ENCODE results near the gene NHERF2.
A peak's percentile ranks its signal among the peaks of the same experiment; 100 is the strongest.

The NHERF2 gene

GRCh38 chr16:1990351-1991134 is 36.2 kb upstream of the NHERF2 start:
- DNase-seq (ENCODE audit: extremely low read depth in 1 of 2, low read depth in 1 of 2): no peak

GRCh38 chr16:1991135-1991551 is 35.6 kb upstream of the NHERF2 start:
- no peak for DNase-seq (ENCODE audit: extremely low read depth in 1 of 2, low read depth in 1 of 2)

GRCh38 chr16:1991588-1991947 is 35.1 kb upstream of the NHERF2 start:
- DNase-seq (ENCODE audit: extremely low read depth in 1 of 2, low read depth in 1 of 2): no peak

GRCh38 chr16:1991948-1992703 is 34.6 kb upstream of the NHERF2 start:
- DNase-seq (ENCODE audit: extremely low read depth in 1 of 2, low read depth in 1 of 2): peak; percentile 92 to 97

- DNase-seq (ENCODE audit: extremely low read depth in 1 of 2, low read depth in 1 of 2): no peak
Observed at GRCh38 chr16:1992704-1993317, 33.9 kb upstream of the NHERF2 start.

- DNase-seq (ENCODE audit: extremely low read depth in 1 of 2, low read depth in 1 of 2): no peak
Observed at GRCh38 chr16:1993731-1994131, 33.0 kb upstream of the NHERF2 start.

- no peak for DNase-seq (ENCODE audit: extremely low read depth in 1 of 2, low read depth in 1 of 2)
Observed at GRCh38 chr16:1997494-1998359, 29.0 kb upstream of the NHERF2 start.

GRCh38 chr16:1998360-1998835 is 28.3 kb upstream of the NHERF2 start:
- DNase-seq (ENCODE audit: extremely low read depth in 1 of 2, low read depth in 1 of 2): no peak

GRCh38 chr16:1998852-1999801 is 27.6 kb upstream of the NHERF2 start:
- no peak for DNase-seq (ENCODE audit: extremely low read depth in 1 of 2, low read depth in 1 of 2)

GRCh38 chr16:1999866-2000514 is 26.7 kb upstream of the NHERF2 start:
- DNase-seq (ENCODE audit: extremely low read depth in 1 of 2, low read depth in 1 of 2): no peak

GRCh38 chr16:2001035-2001434 is 25.7 kb upstream of the NHERF2 start:
- no peak for DNase-seq (ENCODE audit: extremely low read depth in 1 of 2, low read depth in 1 of 2)

- DNase-seq (ENCODE audit: extremely low read depth in 1 of 2, low read depth in 1 of 2): no peak
Observed at GRCh38 chr16:2001456-2002355, 25.0 kb upstream of the NHERF2 start.

GRCh38 chr16:2002406-2003230 is 24.1 kb upstream of the NHERF2 start:
- no peak for DNase-seq (ENCODE audit: extremely low read depth in 1 of 2, low read depth in 1 of 2)

GRCh38 chr16:2003231-2003826 is 23.4 kb upstream of the NHERF2 start:
- no peak for DNase-seq (ENCODE audit: extremely low read depth in 1 of 2, low read depth in 1 of 2)

- peak; percentile 77 to 82 for DNase-seq (ENCODE audit: extremely low read depth in 1 of 2, low read depth in 1 of 2)
Observed at GRCh38 chr16:2003827-2004641, 22.7 kb upstream of the NHERF2 start.
